HG02970 (cell line): ENCODE results near the gene ARFGAP1.
"Not testable (repeated sequence)": the region's sequence is repeated elsewhere in the genome, so short reads cannot be mapped to it uniquely, and the experiment has no call there.

Experiments used
- ATAC-seq: cut with Tn5 transposase; IDR thresholded peaks from one replicate; pipeline ENCODE4 v1.9.1; 2021; ENCODE audit warnings: mild to moderate bottlenecking, moderate library complexity, moderate number of reproducible peaks; ENCODE audit not compliant: unreplicated experiment, low FRiP score

Gene ARFGAP1

DNA sequence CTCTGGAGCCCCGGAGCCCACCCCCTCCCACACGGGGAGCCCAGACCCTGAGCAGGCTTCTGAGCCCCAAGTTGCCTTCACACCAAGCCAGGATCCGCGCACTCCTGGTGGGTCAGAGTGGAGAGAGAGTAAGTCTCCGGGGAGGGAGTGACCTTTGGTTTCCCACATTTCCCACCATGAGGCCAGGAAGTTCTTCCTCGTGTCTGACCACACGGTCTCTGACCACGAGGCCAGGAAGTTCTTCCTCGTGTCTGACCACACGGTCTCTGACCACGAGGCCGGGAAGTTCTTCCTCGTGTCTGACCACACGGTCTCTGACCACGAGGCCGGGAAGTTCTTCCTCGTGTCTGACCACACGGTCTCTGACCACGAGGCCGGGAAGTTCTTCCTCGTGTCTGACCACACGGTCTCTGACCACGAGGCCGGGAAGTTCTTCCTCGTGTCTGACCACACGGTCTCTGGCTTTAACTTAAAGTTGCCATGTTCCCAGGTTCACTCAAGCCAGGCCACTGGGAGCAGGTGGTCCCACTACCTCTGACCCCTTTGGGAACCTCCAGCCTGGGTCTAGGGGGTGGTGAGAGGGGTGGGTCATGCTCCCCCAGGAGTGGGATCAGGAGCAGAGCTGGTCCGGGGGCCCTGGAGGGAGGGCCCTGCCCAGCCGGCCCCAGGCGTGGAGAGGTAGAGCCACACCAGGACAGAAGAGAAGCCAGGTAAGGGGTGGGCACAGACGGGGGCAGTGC lies 33.5 kb downstream of the ARFGAP1 start:
- ATAC-seq = not testable (repeated sequence)

DNA sequence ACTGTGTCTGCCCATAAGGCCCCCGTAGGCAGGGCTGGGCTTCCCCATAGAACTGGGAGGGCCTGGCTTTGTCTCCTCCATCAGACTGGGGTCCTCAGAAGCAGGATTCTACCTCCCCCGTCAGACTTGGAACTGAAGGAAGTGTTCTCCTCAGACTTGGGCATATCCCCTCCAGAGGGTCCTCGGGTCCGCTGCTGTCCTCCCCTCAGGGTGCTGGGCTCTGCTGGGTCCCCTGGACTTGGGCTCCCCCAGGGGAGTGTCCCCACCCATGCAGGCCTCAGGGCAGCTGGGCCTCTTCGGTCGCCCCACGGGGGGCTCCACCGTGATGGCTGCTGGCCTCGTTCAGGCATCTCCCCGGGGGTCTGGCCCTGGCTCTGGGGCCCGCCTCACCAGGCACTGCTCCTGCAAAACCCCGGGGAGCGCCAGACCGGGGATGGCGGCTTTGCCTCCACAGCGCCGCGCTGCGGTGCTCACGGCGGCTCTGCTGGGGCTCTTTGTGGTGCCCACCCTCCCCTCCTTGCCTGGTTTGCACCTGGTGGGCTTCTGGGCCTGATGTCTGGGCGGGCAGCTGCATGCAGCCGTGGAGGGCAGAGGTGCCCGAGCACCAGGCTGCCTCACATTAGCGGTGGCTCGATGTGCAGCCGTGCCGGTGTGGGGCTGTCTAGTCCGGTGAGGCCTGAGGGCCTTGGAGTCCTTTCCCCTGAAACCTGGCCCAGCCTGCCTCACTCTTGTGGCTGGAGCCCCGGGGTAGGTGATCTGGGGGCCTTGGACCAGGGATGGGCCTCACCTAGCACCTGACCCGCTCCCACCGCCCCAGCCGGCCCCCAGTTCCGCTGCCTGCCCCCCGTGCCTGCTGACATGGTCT lies 34.3 kb downstream of the ARFGAP1 start:
- no peak for ATAC-seq

DNA sequence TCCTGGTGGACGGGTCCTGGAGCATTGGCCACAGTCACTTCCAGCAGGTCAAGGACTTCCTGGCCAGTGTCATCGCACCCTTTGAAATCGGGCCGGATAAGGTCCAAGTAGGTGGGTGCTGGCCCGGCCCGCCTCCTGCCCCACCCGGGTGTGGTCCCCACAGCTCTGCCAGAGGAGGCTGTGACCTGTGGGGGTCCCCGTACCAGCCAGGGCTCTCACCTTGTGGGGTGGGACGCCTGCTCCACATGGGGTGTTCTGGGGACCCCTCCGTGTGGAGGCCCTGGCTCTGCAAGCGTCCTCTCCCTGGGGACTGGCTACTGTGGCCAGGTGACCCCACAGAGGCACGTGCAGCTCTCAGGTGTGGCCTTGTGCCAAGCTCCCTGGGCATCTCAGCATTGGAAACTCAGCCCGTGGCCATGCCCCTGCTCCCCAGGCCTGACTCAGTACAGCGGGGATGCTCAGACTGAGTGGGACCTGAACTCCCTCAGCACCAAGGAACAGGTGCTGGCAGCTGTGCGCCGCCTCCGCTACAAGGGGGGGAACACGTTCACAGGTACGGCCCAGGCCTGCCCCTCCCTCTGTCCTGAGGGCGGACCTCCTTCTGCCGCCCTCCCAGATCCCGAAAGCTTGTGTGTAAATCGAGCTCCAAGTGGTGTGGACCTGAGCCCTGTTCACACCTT lies 35.1 kb downstream of the ARFGAP1 start:
- no peak for ATAC-seq

DNA sequence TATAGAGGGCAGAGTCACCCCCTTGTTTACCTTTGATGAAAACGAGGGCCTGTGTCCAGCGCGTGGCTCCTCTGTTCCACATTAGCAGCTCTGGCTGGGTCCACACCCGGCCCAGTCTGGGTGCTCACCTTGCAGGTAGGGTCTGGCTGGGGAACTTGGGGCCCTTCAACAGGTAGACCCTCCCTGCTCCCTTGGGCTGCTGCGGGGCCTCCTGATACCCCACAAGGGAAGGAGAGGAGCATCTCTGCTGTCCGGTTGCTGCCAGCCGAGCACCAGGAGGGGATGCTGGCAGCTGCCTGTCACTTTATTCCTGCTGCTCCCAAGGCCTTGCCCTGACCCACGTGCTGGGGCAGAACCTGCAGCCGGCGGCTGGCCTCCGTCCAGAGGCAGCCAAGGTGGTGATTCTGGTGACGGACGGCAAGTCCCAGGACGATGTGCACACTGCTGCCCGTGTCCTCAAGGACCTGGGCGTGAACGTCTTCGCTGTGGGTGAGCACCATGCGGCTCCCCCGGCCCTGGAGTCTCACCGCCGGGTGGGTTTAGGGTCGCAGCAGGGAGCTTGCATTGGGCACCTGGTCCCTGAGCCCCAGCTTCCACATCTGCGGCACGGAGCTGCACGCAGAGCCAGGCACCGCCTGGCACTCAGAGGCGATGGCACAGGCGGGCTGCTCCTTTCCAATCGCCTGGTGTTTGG lies 35.8 kb downstream of the ARFGAP1 start:
- no peak for ATAC-seq

DNA sequence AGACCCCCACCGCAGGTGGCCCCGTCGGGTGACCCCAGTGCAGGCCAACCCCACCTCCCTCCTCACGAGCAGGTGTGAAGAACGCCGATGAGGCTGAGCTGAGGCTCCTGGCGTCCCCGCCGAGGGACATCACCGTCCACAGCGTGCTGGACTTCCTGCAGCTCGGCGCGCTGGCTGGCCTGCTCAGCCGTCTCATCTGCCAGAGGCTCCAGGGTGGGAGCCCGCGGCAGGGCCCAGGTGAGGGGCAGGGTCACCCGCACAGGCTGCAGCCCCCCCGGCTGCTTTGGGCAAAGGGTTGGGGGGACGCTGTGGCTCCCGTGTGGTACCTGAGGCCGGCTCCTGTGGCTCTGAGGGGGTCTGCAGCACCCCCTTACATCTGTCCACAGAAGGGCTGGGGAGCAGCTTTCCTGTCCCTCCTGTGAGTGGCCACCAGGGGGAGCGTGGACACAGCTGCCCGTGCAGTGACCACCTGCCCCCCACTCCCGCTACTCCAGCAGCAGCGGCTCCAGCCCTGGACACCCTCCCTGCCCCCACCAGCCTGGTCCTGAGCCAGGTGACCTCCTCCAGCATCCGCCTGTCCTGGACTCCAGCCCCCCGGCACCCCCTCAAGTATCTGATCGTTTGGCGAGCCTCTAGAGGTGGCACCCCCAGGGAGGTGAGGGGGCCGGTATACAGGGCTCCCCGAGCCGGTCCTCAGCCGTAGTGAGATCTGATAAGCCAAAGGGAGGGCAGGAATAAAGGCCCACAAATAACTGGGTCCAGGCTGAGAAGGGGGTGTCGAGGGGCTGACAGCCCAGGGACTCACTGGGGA lies 36.9 kb downstream of the ARFGAP1 start:
- ATAC-seq = no peak

DNA sequence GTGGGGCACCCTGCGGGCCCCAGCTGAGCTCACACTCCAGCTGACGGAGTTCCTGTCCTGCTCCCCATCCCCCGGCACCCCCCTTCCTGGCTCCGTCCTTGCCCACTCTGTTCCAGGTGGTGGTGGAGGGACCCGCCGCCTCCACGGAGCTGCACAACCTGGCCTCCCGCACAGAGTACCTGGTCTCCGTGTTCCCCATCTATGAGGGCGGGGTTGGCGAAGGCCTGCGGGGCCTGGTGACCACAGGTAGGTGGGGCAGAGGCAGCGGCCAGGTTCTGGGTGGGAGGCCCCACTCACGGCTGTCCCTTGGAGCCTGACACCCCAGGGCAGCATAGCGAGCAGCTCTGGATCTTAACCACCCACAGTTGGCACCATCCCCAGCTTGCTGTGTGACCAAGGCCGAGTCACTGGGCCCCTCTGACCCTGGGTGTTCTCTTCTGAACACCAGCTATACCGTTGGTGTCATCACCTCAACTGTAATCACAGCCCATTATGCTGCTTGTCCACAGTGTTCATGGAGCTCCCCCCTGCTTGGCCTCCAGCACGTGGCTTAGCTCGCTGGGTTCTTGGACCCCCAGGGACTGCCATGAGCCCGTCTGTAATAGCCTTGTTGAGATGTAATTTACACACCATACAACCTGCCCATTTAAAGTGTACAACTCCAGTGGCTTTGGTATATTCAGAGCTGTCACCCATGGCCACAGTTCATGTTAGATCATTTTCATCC lies 37.8 kb downstream of the ARFGAP1 start:
- ATAC-seq = no peak

DNA sequence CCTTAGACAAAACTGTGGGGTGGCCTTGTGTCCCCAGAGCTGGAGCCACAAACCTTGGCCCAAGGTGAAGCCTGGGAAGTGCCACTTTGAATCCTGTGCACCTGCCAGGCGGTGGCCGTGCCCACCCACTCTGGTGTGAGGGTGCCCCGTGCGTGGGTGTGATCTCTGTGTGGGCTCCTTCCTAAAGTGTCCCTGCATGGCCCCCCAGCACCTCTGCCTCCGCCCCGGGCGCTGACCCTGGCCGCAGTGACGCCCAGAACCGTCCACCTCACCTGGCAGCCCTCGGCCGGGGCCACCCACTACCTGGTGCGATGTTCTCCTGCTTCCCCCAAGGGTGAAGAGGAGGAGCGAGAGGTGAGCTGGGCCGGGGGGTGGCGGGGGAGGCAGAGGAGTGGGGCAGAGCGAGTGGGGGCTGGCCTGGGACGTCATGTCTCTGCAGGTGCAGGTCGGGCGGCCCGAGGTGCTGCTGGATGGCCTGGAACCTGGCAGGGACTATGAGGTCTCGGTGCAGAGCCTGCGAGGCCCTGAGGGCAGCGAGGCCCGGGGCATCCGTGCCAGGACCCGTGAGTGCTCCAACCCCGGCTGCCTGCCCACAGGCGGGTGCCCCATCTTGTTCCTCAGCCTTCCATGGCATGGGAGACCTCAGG lies 38.7 kb downstream of the ARFGAP1 start:
- no peak for ATAC-seq

DNA sequence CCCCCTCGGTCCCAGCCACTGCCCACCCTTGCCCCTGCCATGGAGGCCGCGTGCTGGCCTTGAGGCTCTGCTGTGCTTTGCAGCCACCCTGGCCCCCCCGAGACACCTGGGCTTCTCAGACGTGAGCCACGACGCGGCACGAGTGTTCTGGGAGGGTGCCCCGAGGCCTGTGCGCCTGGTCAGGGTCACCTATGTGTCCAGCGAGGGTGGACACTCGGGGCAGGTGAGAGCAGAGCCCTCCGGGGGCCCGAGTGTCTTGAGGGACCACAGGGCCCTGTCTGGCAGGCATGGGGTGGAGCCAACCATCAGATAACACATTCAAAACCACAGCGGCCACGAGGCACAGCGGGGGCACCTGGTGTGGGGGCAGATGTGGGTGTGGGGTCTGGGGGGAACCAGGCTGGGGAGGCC lies 39.2 kb downstream of the ARFGAP1 start:
- no peak for ATAC-seq

DNA sequence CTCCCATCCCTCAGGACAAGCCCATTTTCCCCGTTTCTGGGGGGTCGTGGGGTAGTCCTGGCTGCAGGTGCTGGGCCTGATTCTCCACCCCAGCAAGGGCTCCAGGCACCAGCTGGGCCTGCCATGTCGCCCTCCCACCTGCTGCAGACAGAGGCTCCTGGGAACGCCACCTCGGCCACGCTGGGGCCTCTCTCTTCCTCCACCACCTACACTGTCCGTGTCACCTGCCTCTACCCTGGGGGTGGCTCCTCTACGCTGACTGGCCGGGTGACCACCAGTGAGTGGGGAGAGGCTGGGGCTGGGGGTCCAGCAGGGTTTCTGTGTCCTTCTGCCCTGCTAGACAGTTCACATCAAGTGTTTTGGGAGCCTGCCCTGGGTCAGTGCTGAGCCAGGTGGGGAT lies 39.7 kb downstream of the ARFGAP1 start:
- ATAC-seq = no peak

DNA sequence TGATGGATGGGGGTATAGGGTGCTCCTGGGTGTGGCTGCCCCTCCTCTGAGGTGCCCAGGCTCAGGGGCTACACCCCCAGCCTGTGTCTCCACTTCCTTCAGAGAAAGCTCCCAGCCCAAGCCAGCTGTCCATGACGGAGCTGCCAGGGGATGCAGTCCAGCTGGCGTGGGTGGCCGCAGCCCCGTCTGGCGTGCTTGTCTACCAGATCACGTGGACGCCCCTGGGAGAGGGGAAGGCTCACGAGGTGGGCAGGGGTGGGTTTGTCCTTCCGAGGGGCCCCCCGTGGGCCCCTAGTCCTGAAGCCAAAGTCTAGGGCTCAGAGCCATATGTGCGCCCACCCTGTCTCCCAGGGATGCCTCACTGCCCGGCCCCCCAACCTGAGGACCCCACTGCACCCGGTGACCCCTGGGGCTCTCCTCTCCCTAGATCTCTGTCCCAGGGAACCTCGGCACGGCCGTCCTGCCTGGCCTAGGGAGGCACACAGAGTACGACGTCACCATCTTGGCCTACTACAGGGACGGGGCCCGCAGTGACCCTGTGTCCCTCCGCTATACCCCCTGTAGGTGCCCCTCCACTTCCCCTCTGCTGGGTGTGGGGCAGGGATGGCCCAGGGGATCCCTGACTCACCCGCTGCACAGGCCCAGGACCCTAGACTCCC lies 40.2 kb downstream of the ARFGAP1 start:
- no peak for ATAC-seq

DNA sequence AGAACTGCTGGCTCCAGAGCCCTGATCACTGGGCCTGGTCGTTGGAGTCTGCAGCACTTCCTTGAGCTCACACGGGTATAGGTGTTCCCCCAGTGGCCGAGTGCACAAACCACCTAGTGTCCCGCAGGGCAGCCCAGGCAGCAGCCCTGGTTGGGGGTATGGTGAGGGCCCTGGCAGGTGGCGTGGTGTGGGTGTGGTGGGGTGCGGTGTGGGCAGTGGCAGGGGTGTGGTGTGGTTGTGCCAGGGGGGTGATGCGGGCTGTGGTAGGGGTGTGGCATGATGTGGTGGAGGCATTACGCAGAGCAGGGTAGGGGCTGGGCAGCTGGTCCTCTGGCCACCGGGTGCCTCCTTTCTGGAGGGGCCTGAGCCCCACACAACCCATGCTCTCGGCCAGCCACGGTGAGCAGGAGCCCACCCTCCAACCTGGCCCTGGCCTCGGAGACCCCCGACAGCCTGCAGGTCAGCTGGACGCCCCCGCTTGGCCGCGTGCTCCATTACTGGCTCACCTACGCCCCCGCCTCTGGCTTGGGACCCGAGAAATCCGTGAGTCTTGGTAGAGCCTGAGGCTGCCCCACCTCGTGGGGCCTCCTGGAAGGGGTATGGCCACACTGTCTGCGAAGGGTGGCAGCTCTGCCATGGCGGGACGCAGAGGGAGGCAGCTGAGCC lies 40.9 kb downstream of the ARFGAP1 start:
- no peak for ATAC-seq

DNA sequence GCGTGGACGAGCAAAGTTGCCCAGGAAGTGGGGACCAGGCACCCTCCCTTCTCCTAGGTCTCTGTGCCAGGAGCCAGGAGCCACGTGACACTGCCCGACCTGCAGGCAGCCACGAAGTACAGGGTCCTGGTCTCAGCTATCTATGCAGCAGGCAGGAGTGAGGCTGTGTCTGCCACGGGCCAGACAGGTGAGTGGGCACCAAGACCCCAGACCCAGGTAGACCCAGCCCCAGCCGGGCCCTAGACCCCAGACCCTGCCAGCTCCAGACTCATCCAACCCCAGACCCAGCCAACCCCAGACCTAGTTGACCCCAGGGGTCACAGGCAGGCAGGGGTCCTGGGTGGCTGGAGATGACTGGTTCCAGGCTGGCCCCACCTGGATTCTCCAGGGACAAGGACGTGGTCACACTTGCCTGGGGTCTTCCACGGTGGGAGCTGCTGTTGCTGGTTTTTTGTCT lies 41.4 kb downstream of the ARFGAP1 start:
- ATAC-seq = no peak

DNA sequence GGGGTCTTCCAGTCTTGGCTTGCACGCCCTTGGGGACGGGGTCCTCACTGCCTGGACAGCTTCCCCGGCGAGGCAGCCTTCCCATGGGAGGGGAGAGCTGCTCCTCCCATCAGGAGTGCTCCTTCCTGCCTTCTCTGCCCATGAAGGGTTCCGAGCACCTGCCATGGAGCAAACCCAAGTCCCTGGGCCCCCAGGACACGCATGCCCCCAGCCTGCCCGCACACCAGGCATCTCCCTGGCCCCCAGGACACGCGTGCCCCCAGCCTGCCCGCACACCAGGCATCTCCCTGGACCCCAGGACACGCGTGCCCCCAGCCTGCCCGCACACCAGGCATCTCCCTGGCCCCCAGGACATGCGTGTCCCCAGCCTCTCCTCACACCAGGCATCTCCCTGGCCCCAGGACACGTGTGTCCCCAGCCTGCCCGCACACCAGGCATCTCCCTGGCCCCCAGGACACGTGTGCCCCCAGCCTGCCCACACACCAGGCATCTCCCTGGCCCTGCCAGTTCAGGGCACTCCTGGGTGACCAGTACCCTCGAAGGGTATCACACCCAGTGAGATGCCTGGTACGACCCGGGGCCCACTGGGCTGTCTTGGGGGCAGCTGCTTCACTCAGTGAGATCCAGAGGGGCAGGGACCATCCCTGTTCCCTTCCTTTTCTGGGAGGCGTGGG lies 42.1 kb downstream of the ARFGAP1 start:
- ATAC-seq = no peak

DNA sequence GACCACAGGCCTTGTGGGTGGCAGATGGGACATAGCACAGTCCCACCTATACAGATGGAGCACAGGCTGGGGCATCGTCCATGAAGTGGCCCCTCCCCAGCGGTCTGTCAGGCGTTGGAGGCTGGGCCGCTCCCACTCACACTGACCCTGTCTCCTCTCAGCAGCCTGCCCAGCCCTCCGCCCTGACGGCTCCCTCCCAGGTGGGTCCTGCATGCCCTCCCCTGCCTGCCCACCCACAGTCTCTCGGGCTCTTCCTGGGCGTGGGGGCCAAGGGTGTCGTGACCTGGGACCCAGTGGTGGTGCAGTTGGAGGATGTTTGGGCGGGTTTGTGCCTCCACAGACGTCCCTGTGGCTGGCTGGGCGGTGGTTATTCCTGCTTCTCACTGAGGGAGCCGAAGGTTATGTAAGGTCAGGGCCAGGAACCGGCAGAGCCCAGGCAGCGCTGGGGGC lies 42.7 kb downstream of the ARFGAP1 start:
- ATAC-seq = no peak

DNA sequence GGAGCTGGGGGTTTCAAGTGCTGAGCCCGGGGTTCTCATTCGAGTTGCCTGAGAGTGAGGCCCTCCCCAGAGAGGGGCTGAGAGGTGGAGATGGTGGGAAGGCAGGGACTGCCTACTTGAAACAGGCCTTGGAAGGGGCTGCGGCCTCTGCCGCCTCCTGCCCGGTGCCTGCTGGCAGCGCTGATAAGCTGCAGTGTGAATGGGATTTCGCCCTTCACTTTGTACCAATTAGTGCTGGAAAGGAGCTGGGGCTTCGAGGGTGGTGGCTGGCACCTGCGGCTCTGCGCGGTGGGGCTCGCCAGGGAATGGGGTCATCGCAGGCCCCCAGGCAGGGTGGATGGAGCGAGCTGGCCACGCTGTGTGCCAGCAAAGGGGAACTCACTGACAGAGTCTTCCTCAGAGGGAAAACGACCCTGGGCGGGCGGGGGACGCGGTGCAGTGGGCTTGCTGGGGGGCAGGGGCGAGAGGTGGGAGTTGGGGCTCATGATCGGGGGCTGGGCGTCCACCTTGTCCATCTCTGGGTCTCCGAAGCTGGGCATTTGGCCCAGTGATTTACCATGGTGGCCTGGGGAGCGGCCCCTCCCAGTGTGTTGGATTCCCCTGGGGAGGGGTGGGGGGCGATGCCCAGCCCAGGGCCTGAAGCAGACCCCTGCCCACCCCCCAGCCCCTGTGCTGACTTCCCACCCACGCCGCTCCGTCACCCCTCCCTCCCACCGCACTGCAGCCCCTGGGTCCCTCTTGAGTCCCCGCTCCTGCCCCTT lies 43.3 kb downstream of the ARFGAP1 start:
- ATAC-seq = no peak

DNA sequence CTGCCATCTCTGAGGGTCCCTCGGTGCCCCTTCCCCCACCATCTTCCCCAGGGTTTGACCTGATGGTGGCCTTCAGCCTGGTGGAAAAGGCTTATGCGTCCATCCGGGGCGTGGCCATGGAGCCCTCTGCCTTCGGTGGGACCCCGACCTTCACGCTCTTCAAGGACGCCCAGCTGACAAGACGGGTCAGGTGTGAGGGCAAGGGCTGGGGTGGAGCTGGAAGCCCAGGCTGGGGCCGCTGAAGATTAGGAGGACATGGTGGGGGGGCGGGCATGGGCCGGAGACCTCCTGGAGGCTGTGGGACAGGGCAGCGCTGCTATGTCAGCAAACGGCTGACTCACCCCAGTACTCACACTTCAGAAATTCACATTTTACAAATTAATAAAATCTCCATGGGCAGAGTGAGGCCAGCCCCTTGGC lies 43.9 kb downstream of the ARFGAP1 start:
- no peak for ATAC-seq
